Jurkat, Clone E6-1 (cell line): ENCODE data around the gene PPP1R14D.
A peak's percentile ranks its signal among the peaks of the same experiment; 100 is the strongest.

Source experiments
- DNase-seq: peaks from one replicate; pipeline ENCODE4 v3.0.0-alpha.2; 2011; ENCODE audit warnings: low read depth, low spot score
- H3K4me3 ChIP-seq: 2 replicates; pipeline ENCODE4 v1.5.1; 2011; ENCODE audit warnings: mild to moderate bottlenecking, low read length, control low read depth, moderate library complexity

The PPP1R14D gene

DNA sequence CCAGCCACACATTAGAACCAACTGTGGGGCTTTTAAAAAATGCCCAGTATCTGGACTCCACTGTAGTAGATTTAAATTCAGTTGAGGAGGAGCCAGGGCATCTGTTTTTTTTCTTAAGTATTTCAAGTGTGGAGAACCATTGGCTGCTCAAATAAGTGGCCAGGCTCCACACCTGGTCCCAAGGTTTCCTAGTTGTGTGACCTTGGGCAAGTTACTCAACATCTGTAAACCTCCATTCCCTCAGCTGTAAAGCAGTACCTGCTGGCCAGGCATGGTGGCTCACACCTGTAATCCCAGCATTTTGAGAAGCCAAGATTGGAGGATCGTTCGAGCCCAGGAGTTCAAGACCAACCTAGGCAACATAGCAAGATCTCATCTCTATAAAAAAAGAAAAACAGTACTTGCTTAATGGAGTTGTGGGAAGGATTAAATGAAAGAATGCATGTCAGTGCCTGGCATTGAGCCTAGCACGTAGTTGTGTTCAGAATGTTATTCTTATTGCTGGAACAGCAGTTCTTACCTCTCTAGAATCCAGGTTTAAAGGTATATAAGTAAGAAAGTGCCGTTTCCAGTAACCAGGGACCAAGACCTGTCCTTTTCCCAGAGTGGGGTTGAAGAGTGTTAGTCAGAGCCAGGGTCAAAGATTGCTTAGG lies 2.0 kb downstream of the PPP1R14D start:
- no peak overlapping the region for H3K4me3 ChIP-seq
- no peak for DNase-seq

GRCh38 chr15:40825661-40826422 lies 2.7 kb downstream of the PPP1R14D start:
- no peak for DNase-seq
- H3K4me3 ChIP-seq, result no peak overlapping the region

GRCh38 chr15:40823572-40824343 lies 4.8 kb downstream of the PPP1R14D start:
- DNase-seq, result no peak
- H3K4me3 ChIP-seq, result no peak overlapping the region

DNA sequence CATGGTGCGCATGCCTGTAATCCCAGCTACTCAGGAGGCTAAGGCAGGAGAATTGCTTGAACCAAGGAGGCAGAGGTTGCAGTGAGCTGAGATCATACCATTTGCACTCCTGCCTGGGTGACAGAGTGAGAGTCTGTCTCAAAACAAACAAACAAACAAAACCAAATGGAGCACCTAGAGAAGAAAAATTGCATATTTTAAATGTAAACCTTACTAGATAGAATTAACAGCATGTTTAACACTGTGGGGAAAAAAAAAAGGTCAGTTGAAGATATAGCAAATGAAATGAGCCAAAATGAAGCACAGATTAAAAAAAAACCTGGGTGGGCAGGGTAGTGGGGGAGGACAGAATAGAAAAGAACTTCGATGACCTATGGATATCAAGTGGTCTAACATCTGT lies 7.3 kb downstream of the PPP1R14D start:
- H3K4me3 ChIP-seq, result no peak overlapping the region
- DNase-seq, result no peak

GRCh38 chr15:40819048-40819447 lies 9.5 kb downstream of the PPP1R14D start:
- no peak overlapping the region for H3K4me3 ChIP-seq
- DNase-seq, result no peak

GRCh38 chr15:40815042-40815698 lies 13.3 kb downstream of the PPP1R14D start:
- DNase-seq, result no peak
- H3K4me3 ChIP-seq, result no peak overlapping the region

DNA sequence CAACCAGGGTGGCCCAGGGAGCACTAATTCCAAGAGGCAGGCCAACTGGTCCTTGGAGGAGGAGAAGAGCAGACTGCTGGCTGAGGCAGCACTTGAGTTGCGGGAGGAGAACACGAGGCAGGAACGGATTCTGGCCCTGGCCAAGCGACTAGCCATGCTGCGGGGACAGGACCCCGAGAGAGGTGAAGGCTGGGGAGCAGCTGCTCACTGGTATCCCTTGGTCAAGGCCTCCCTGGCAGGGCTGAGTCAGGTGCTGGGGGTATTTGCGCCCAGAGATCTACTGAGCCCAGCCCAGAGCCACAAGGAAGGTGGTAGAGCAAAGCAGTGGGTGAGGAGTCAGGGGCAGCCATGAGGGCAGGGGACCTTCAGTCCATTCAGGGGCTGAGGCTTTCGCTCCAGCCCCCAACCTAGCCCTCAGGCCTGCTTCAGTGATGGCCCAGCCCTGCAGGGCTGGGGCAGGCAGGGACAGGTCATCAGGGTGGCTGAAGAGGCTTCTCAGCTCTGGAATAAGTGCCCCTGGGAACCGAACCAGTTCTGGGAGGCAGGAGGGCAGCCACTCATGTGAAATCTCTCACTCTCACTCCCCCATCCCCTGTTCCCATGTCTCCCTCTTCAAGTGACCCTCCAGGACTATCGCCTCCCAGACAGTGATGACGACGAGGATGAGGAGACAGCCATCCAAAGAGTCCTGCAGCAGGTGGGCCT lies 15.6 kb downstream of the PPP1R14D start:
- no peak overlapping the region for H3K4me3 ChIP-seq

GRCh38 chr15:40808861-40809450 lies 19.6 kb downstream of the PPP1R14D start:
- DNase-seq, result no peak
- H3K4me3 ChIP-seq, result no peak overlapping the region

More for the DNA sequence above, 15.6 kb downstream of the PPP1R14D start:
- no peak for DNase-seq

DNA sequence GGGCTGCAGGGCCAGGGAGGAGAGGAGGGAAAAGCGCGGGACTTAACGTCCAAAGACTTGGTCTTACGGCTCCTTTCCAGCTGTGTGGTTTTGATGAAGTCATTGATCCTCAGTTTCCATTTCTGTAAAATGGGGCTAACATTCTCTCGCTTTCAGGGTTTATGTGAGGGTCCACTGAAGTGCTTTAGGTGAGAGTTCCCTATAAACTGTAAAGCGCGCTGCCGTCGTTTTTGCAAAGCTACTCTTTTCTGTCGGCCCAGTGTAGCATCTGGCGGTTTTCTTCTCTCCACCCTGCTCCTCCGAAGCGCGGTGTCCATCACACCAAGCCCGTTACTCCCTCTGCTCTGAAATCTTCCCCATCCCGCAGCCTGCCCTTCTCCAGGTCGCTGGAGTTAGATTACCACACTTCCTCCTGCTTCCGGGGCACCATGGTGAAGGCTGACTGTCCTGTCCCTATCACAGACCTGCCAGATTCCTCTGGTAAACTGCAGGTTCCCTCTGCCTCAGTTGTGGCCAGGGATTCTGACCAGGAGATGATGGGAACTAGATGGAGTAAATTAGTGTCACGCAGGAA lies 20.5 kb downstream of the PPP1R14D start:
- H3K4me3 ChIP-seq, result peak overlapping the region; percentile 81
- DNase-seq, result no peak

- DNase-seq, result peak; percentile 96
- peak within 1 kb of the TSS; percentile 81 for H3K4me3 ChIP-seq
Observed at GRCh38 chr15:40807028-40807887, 21.2 kb downstream of the PPP1R14D start, which contains the start of the genes DNAJC17 and ZFYVE19. Gene DNAJC17 (minus strand): TSS chr15:40807473. CDS start chr15:40807446, 27 bp downstream. Gene ZFYVE19 (plus strand): TSS chr15:40807089. CDS start chr15:40807590, 501 bp downstream.

GRCh38 chr15:40806672-40807027 lies 21.9 kb downstream of the PPP1R14D start:
- DNase-seq, result no peak
- peak overlapping the region; percentile 81 for H3K4me3 ChIP-seq

DNA sequence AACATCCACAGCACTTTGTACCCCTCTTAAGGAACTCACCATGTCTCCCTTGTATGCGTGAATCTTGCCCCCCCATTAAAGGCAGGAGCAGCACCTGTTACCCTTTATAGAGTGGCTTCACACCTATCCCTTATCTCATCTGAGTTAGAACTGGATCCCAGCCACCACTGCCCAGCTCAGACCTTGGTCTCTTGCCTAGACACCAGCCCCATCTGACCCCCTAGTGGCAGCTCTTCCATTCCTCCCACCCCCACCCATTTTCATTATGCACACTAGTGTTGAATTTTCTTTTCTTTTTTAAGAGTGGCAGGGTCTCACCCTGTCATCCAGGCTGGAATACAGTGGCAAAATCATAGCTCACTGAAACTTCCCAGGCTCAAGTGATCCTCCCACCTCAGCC lies 24.8 kb downstream of the PPP1R14D start:
- H3K4me3 ChIP-seq, result no peak overlapping the region
- no peak for DNase-seq

- DNase-seq, result no peak
- no peak overlapping the region for H3K4me3 ChIP-seq
Observed at GRCh38 chr15:40803076-40803475, 25.4 kb downstream of the PPP1R14D start.

DNA sequence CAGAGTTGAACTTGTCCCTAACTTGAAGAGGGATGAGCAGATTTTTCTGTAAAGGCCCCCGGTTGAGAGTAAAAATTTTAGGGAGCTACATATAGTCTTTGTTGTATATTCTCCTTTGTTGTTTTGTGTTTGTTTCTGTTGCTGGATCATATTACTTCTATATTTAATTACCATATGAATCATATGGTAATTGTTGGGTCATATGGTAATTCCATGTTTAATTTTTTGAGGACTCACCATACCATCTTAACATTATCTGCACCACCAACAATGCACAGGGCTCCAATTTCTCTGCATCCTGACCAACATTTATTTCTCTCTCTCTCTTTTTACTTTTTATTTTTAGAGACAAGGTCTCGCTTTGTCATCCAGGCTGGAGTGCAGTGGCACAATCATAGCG lies 29.0 kb downstream of the PPP1R14D start:
- no peak for DNase-seq
- no peak overlapping the region for H3K4me3 ChIP-seq

- no peak overlapping the region for H3K4me3 ChIP-seq
- no peak for DNase-seq
Observed at GRCh38 chr15:40796512-40796911, 32.0 kb downstream of the PPP1R14D start.

- no peak for DNase-seq
- H3K4me3 ChIP-seq, result no peak overlapping the region
Observed at GRCh38 chr15:40796041-40796440, 32.5 kb downstream of the PPP1R14D start.
